ENCODE data around the gene DUT.
A peak's percentile ranks its signal among the peaks of the same experiment; 100 is the strongest.

Gene DUT

DNA sequence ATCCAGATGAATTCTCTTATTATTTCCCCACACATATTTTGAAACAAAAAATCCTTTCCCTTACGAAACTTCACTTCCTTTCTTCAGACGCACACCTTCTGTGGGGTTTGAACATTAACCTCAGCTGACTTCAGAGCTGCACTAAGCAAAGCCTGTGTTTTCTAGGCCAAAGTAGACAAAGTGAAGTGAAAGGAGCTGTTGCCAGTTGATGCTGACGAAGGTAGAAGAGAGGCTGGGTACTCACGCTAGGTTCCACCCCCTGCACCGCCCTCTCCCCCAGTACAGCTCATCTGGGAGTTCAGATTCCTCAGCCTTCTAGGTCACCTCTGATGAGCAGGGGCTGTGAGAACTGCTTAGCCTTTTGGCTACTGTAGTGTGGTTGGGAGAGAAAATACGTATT is 24.1 kb downstream of the DUT start:
- Histone ChIP-seq H3K4me1 (ENCODE audit: low read length) (peaks cover 7% of the 10 kb centered on the region), H2AFZ (ENCODE audit: low read length) (peak overlapping the region; percentile 32; the same call in 1 of the 2 replicates), H3K36me3 (replicated peaks; ENCODE audit: insufficient read depth, low read length) (no peaks in the 10 kb centered on the region), H3K27me3 (replicated peaks; ENCODE audit: insufficient read depth, low read length) (no peaks in the 10 kb centered on the region), H4K20me1 (ENCODE audit: insufficient read depth, low read length) (no peaks in the 10 kb centered on the region), H3F3A (ENCODE audit: insufficient read depth, low read length) (peaks cover 11% of the 10 kb centered on the region; the same call in 1 of the 2 replicates), H3K79me2 (ENCODE audit: low read length) (no peaks in the 10 kb centered on the region), H3K27ac (ENCODE audit: low read length) (peak overlapping the region; percentile 25; the same call in 1 of the 2 replicates), H3K4me3 (ENCODE audit: low read length) (peak overlapping the region; percentile 3; the same call in 1 of the 2 replicates), H3K4me2 (ENCODE audit: low read depth, low read length) (peak overlapping the region; percentile 41; the same call in 1 of the 2 replicates), H3K9me3 (replicated peaks; ENCODE audit: insufficient read depth, low read length) (no peaks in the 10 kb centered on the region), H3K9me2 (replicated peaks; ENCODE audit: insufficient read depth, low read length) (no peaks in the 10 kb centered on the region), H3K9ac (ENCODE audit: low read length) (no peak overlapping the region)
- TF ChIP-seq EZH2 (optimal IDR thresholded peaks at IDR 0.05; ENCODE audit: low read depth, low read length) (no peak), EZH2phosphoT487 (IDR thresholded peaks at IDR 0.05; ENCODE audit: low read length) (no peak)
- TF ChIP-seq, protein P1, sequence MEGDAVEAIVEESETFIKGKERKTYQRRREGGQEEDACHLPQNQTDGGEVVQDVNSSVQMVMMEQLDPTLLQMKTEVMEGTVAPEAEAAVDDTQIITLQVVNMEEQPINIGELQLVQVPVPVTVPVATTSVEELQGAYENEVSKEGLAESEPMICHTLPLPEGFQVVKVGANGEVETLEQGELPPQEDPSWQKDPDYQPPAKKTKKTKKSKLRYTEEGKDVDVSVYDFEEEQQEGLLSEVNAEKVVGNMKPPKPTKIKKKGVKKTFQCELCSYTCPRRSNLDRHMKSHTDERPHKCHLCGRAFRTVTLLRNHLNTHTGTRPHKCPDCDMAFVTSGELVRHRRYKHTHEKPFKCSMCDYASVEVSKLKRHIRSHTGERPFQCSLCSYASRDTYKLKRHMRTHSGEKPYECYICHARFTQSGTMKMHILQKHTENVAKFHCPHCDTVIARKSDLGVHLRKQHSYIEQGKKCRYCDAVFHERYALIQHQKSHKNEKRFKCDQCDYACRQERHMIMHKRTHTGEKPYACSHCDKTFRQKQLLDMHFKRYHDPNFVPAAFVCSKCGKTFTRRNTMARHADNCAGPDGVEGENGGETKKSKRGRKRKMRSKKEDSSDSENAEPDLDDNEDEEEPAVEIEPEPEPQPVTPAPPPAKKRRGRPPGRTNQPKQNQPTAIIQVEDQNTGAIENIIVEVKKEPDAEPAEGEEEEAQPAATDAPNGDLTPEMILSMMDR (IDR thresholded peaks at IDR 0.05; ENCODE audit: low read length) = no peak
- peak; percentile 64 for DNase-seq

- peak overlapping the region; percentile 37; the same call in 1 of the 2 replicates for H3K4me2 ChIP-seq (ENCODE audit: low read depth, low read length)
- H3K27ac ChIP-seq (ENCODE audit: low read length) = no peak overlapping the region
- no peaks in the 10 kb centered on the region for H3K36me3 ChIP-seq (replicated peaks; ENCODE audit: insufficient read depth, low read length)
- peaks cover 7% of the 10 kb centered on the region for H3K4me1 ChIP-seq (ENCODE audit: low read length)
- H2AFZ ChIP-seq (ENCODE audit: low read length) = peak overlapping the region; percentile 48; the same call in 1 of the 2 replicates
- peak; percentile 53 for DNase-seq
- H3K79me2 ChIP-seq (ENCODE audit: low read length) = no peaks in the 10 kb centered on the region
- H3K9me2 ChIP-seq (replicated peaks; ENCODE audit: insufficient read depth, low read length) = no peaks in the 10 kb centered on the region
- no peaks in the 10 kb centered on the region for H4K20me1 ChIP-seq (ENCODE audit: insufficient read depth, low read length)
- H3K9ac ChIP-seq (ENCODE audit: low read length) = peak overlapping the region; percentile 1; the same call in 1 of the 2 replicates
- H3F3A ChIP-seq (ENCODE audit: insufficient read depth, low read length) = peaks cover 11% of the 10 kb centered on the region; the same call in 1 of the 2 replicates
- no peak overlapping the region for H3K4me3 ChIP-seq (ENCODE audit: low read length)
- TF ChIP-seq, protein P1 (IDR thresholded peaks at IDR 0.05; ENCODE audit: low read length) = peak; percentile 71
- no peak for TF ChIP-seq EZH2phosphoT487 (IDR thresholded peaks at IDR 0.05; ENCODE audit: low read length)
- TF ChIP-seq EZH2 (optimal IDR thresholded peaks at IDR 0.05; ENCODE audit: low read depth, low read length) = no peak
- no peaks in the 10 kb centered on the region for H3K9me3 ChIP-seq (replicated peaks; ENCODE audit: insufficient read depth, low read length)
- no peaks in the 10 kb centered on the region for H3K27me3 ChIP-seq (replicated peaks; ENCODE audit: insufficient read depth, low read length)
Observed at GRCh38 chr15:48358229-48359152, 27.3 kb downstream of the DUT start.

DNA sequence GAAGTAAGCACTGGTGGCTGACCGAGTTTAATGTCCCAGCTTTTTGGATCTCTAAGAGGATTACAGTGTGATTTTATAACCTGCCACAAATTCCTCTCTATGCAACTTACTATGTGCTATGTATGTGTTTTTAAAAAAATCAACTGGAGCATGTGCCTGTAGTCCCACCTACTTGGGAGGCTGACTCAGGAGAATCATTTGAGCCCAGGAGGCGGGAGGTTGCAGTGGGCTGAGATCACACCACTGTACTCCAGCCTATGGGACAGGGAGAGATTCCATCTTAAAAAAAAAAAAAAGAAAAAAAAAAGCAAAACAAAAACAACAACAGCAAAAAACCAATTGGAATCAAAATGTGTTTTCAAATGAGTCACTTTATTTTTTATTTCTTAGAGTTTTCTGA is 29.6 kb downstream of the DUT start:
- no peaks in the 10 kb centered on the region for H3K9me3 ChIP-seq (replicated peaks; ENCODE audit: insufficient read depth, low read length)
- no peaks in the 10 kb centered on the region for H3K9me2 ChIP-seq (replicated peaks; ENCODE audit: insufficient read depth, low read length)
- H3F3A ChIP-seq (ENCODE audit: insufficient read depth, low read length) = no peaks in the 10 kb centered on the region
- H3K27me3 ChIP-seq (replicated peaks; ENCODE audit: insufficient read depth, low read length) = no peaks in the 10 kb centered on the region
- H2AFZ ChIP-seq (ENCODE audit: low read length) = no peak overlapping the region
- H3K9ac ChIP-seq (ENCODE audit: low read length) = no peak overlapping the region
- H3K27ac ChIP-seq (ENCODE audit: low read length) = no peak overlapping the region
- H3K4me2 ChIP-seq (ENCODE audit: low read depth, low read length) = no peak overlapping the region
- H3K4me3 ChIP-seq (ENCODE audit: low read length) = no peak overlapping the region
- no peaks in the 10 kb centered on the region for H4K20me1 ChIP-seq (ENCODE audit: insufficient read depth, low read length)
- no peaks in the 10 kb centered on the region for H3K36me3 ChIP-seq (replicated peaks; ENCODE audit: insufficient read depth, low read length)
- H3K4me1 ChIP-seq (ENCODE audit: low read length) = peaks cover 7% of the 10 kb centered on the region
- no peak for DNase-seq
- TF ChIP-seq EZH2 (optimal IDR thresholded peaks at IDR 0.05; ENCODE audit: low read depth, low read length) (no peak), EZH2phosphoT487 (IDR thresholded peaks at IDR 0.05; ENCODE audit: low read length) (no peak)
- TF ChIP-seq, protein P1 (IDR thresholded peaks at IDR 0.05; ENCODE audit: low read length) = no peak
- no peaks in the 10 kb centered on the region for H3K79me2 ChIP-seq (ENCODE audit: low read length)
